Left lobe of liver (tissue), 2 donors: ENCODE data around the gene SLC16A13. TPM values are rescaled to one million over a fixed set of nuclear protein-coding genes. Genes with fewer than 3 reads are reported as not detected.
A peak's percentile ranks its signal among the peaks of the same experiment; 100 is the strongest.
"Not testable (repeated sequence)": the region's sequence is repeated elsewhere in the genome, so short reads cannot be mapped to it uniquely, and the experiment has no call there.

Experiments
- ATAC-seq: fragments of 200-7000 bp; cut with Tn5 transposase; one replicate; pipeline ENCODE4 v1.9.1; 2020; ENCODE audit warnings: mild to moderate bottlenecking, moderate library complexity
- DNase-seq: peaks from one replicate; pipeline ENCODE4 v3.0.0-alpha.2; 2020; ENCODE audit warnings: low spot score
- total RNA-seq: library from RNA; stranded (reverse); gene quantifications from one replicate; pipeline ENCODE4 v1.2.1, GENCODE V29; 2021
- donor health status: DM: no; HTN: no; CAD: no; lungs with moderate emphysema.
- donor health status: DM: no; HTN: yes; CAD: no.

SLC16A13 gene
- 39.9 TPM for total RNA-seq

GRCh38 chr17:7035591-7036368 is at the start of gene SLC16A13:
Gene SLC16A13 (plus strand): TSS chr17:7036015. CDS start chr17:7036383, 368 bp downstream.
- DNase-seq: peak; percentile 100

GRCh38 chr17:6986676-6987075 is 49.1 kb upstream of the SLC16A13 start:
- DNase-seq (no peak), ATAC-seq (no peak)

More at GRCh38 chr17:7035591-7036368, at the start of gene SLC16A13:
- peak; percentile 74 for ATAC-seq

GRCh38 chr17:6989779-6990178 is 46.0 kb upstream of the SLC16A13 start:
- DNase-seq: no peak
- ATAC-seq: no peak

GRCh38 chr17:6993613-6994056 is 42.2 kb upstream of the SLC16A13 start:
- not testable (repeated sequence) for DNase-seq, ATAC-seq

- DNase-seq (no peak), ATAC-seq (no peak)
Measured at GRCh38 chr17:6994118-6994598, 41.7 kb upstream of the SLC16A13 start.

GRCh38 chr17:6994666-6995256 is 41.1 kb upstream of the SLC16A13 start:
- ATAC-seq: no peak
- DNase-seq: no peak

GRCh38 chr17:6995500-6996255 is 40.1 kb upstream of the SLC16A13 start, which contains the start of gene ALOX12:
Gene ALOX12 (plus strand): TSS chr17:6996049. CDS start chr17:6996118, 69 bp downstream.
- ATAC-seq: peak; percentile 74
- DNase-seq: no peak

GRCh38 chr17:6996256-6997011 is 39.4 kb upstream of the SLC16A13 start:
- no peak for DNase-seq
- peak; percentile 17 for ATAC-seq

- DNase-seq: no peak
- no peak for ATAC-seq
Measured at GRCh38 chr17:6997171-6997570, 38.6 kb upstream of the SLC16A13 start.

- ATAC-seq (no peak), DNase-seq (no peak)
Measured at GRCh38 chr17:6998855-6999508, 36.8 kb upstream of the SLC16A13 start.

GRCh38 chr17:7001318-7001961 is 34.4 kb upstream of the SLC16A13 start:
- DNase-seq (no peak), ATAC-seq (peak; percentile 18)

- ATAC-seq (no peak), DNase-seq (no peak)
Measured at GRCh38 chr17:7002288-7003047, 33.3 kb upstream of the SLC16A13 start.

- DNase-seq (no peak), ATAC-seq (no peak)
Measured at GRCh38 chr17:7003745-7004144, 32.1 kb upstream of the SLC16A13 start.

- no peak for DNase-seq
- peak; percentile 93 for ATAC-seq
Measured at GRCh38 chr17:7004398-7005253, 31.2 kb upstream of the SLC16A13 start.

GRCh38 chr17:7005716-7006115 is 30.1 kb upstream of the SLC16A13 start:
- no peak for DNase-seq
- peak; percentile 17 for ATAC-seq

- ATAC-seq (no peak), DNase-seq (no peak)
Measured at GRCh38 chr17:7007143-7007542, 28.7 kb upstream of the SLC16A13 start.

- ATAC-seq (no peak), DNase-seq (no peak)
Measured at GRCh38 chr17:7010523-7010922, 25.3 kb upstream of the SLC16A13 start.

- DNase-seq (no peak), ATAC-seq (no peak)
Measured at GRCh38 chr17:7011415-7011814, 24.4 kb upstream of the SLC16A13 start.
